Neural cell (in vitro differentiated cells): ENCODE measurements around the gene ZNF23. TPM values are rescaled to one million over a fixed set of nuclear protein-coding genes. Genes with fewer than 3 reads are reported as not detected.

Experiments used
- H2AFZ ChIP-seq: fragments of 200-600, 300-800 bp; sonication (generic), shearing (Covaris generic); 2 replicates; pipeline ENCODE4 v1.6.0; 2014; ENCODE audit warnings: low read depth, mild to moderate bottlenecking, antibody characterized with exemption, low read length, moderate library complexity
- H3F3A ChIP-seq: fragments of 200-600 bp; shearing (Covaris generic); 2 replicates; pipeline ENCODE4 v1.6.1; 2016; ENCODE audit warnings: mild to moderate bottlenecking, moderate library complexity, mixed read lengths, antibody characterized with exemption, low read length; ENCODE audit not compliant: insufficient read depth, poor library complexity, severe bottlenecking
- H3K27ac ChIP-seq: fragments of 200-600, 300-800 bp; sonication (generic), shearing (Covaris generic); 2 replicates; pipeline ENCODE4 v1.5.1; 2014; ENCODE audit warnings: mild to moderate bottlenecking, low read length, moderate library complexity
- H3K27me3 ChIP-seq: fragments of 300-800, 200-600 bp; sonication (generic), shearing (Covaris generic); 2 replicates; pipeline ENCODE4 v1.6.0; 2014; ENCODE audit warnings: mild to moderate bottlenecking, low read depth, low read length, moderate library complexity; ENCODE audit not compliant: insufficient read depth
- H3K36me3 ChIP-seq: fragments of 300-800, 200-600 bp; sonication (generic), shearing (Covaris generic); 2 replicates; pipeline ENCODE4 v1.5.1; 2014; ENCODE audit warnings: mild to moderate bottlenecking, antibody characterized with exemption, low read length, moderate library complexity; ENCODE audit not compliant: insufficient read depth
- H3K4me2 ChIP-seq: fragments of 300-800, 200-600 bp; sonication (generic), shearing (Covaris generic); 2 replicates; pipeline ENCODE4 v1.6.0; 2014; ENCODE audit warnings: mild to moderate bottlenecking, low read length
- H3K4me3 ChIP-seq: fragments of 300-800, 200-600 bp; sonication (generic), shearing (Covaris generic); 2 replicates; pipeline ENCODE4 v1.5.1; 2014; ENCODE audit warnings: mild to moderate bottlenecking, low read length, moderate library complexity
- H3K79me2 ChIP-seq: fragments of 200-600 bp; shearing (Covaris generic); replicated peaks from 2 replicates; pipeline ENCODE4 v1.6.0; 2014; ENCODE audit warnings: mild to moderate bottlenecking, low read length, moderate library complexity; ENCODE audit not compliant: insufficient read depth
- H3K9ac ChIP-seq: fragments of 300-800, 200-600 bp; sonication (generic), shearing (Covaris generic); 2 replicates; pipeline ENCODE4 v1.6.1; 2016; ENCODE audit warnings: mild to moderate bottlenecking, low read length, mixed read lengths
- H3K9me2 ChIP-seq: fragments of 200-600 bp; shearing (Covaris generic); 2 replicates; pipeline ENCODE4 v1.6.1; 2016; ENCODE audit warnings: mild to moderate bottlenecking, low read length, mixed read lengths; ENCODE audit not compliant: insufficient read depth
- H3K9me3 ChIP-seq: fragments of 200-600, 300-800 bp; sonication (generic), shearing (Covaris generic); 2 replicates; pipeline ENCODE4 v1.6.1; 2016; ENCODE audit warnings: mild to moderate bottlenecking, mixed run types, low read length, moderate library complexity, mixed read lengths
- H4K20me1 ChIP-seq: fragments of 200-600 bp; shearing (Covaris generic); 2 replicates; pipeline ENCODE4 v1.6.1; 2016; ENCODE audit warnings: mild to moderate bottlenecking, mixed run types; ENCODE audit not compliant: insufficient read depth
- CTCF ChIP-seq: fragments of 450-650 bp; IDR thresholded peaks from 2 replicates; pipeline ENCODE4 v1.5.1; 2014; ENCODE audit warnings: antibody characterized with exemption, mild to moderate bottlenecking, moderate library complexity; ENCODE audit not compliant: poor library complexity, severe bottlenecking
- EP300 ChIP-seq: fragments of 450-650 bp; conservative IDR thresholded peaks from 2 replicates; pipeline ENCODE4 v1.6.1; 2014; ENCODE audit warnings: antibody characterized with exemption, mild to moderate bottlenecking, moderate library complexity; ENCODE audit not compliant: poor library complexity, severe bottlenecking
- EZH2 ChIP-seq: fragments of 200-600, 300-800 bp; shearing (Covaris generic), sonication (generic); IDR thresholded peaks from 2 replicates; pipeline ENCODE4 v1.6.1; 2014; ENCODE audit warnings: antibody characterized with exemption, low read length, borderline replicate concordance, mild to moderate bottlenecking; ENCODE audit not compliant: insufficient read depth, poor library complexity, severe bottlenecking
- MXI1 ChIP-seq: fragments of 450-650 bp; conservative IDR thresholded peaks from 2 replicates; pipeline ENCODE4 v1.6.1; 2014; ENCODE audit warnings: antibody characterized with exemption, mild to moderate bottlenecking; ENCODE audit not compliant: poor library complexity, severe bottlenecking
- POLR2AphosphoS5 ChIP-seq: IDR thresholded peaks from 2 replicates; pipeline ENCODE4 v1.6.1; 2012
- RAD21 ChIP-seq: fragments of 450-650 bp; conservative IDR thresholded peaks from 2 replicates; pipeline ENCODE4 v1.6.1; 2014; ENCODE audit warnings: antibody characterized with exemption, mild to moderate bottlenecking, moderate library complexity
- REST ChIP-seq: IDR thresholded peaks from 2 replicates; pipeline ENCODE4 v1.6.1; 2012; ENCODE audit warnings: borderline replicate concordance
- SMC3 ChIP-seq: fragments of 450-650 bp; conservative IDR thresholded peaks from 2 replicates; pipeline ENCODE4 v1.6.1; 2014; ENCODE audit warnings: antibody characterized with exemption, mild to moderate bottlenecking, moderate library complexity; ENCODE audit not compliant: poor library complexity
- TAF1 ChIP-seq: IDR thresholded peaks from 2 replicates; pipeline ENCODE4 v1.6.1; 2012; ENCODE audit warnings: low read depth
- polyA plus RNA-seq: library from polyadenylated mRNA; depleted of rRNA; stranded (reverse); fragments of >200 nt; gene quantifications from 2 replicates; pipeline ENCODE4 v1.2.3, GENCODE V29; 2014

Gene ZNF23
- polyA plus RNA-seq, 1 donor from 2014 or later = 40.4 TPM

- Histone ChIP-seq H2AFZ (no peak overlapping the region), H3K27me3 (no peaks in the 10 kb centered on the region), H3K27ac (no peak overlapping the region), H3K4me2 (no peak overlapping the region), H3K36me3 (peaks cover 29% of the 10 kb centered on the region), H4K20me1 (no peaks in the 10 kb centered on the region), H3F3A (no peaks in the 10 kb centered on the region), H3K4me3 (no peak overlapping the region), H3K9me3 (peaks cover 26% of the 10 kb centered on the region), H3K9me2 (no peaks in the 10 kb centered on the region), H3K9ac (no peak overlapping the region), H3K79me2 (no peaks in the 10 kb centered on the region)
- no peak for TF ChIP-seq RAD21
- TF ChIP-seq MXI1 = no peak
- TF ChIP-seq EZH2 = no peak
- TF ChIP-seq SMC3 = no peak
- TF ChIP-seq CTCF = no peak
Measured at GRCh38 chr16:71453036-71453435, 9.0 kb downstream of the ZNF23 start.

- H3K4me2 ChIP-seq = no peak overlapping the region
- H3K36me3 ChIP-seq = peaks cover 32% of the 10 kb centered on the region
- H3K27me3 ChIP-seq = no peaks in the 10 kb centered on the region
- H3K4me3 ChIP-seq = no peak overlapping the region
- no peaks in the 10 kb centered on the region for H3F3A ChIP-seq
- no peaks in the 10 kb centered on the region for H3K9me2 ChIP-seq
- TF ChIP-seq REST (no peak), EZH2 (no peak), SMC3 (no peak), POLR2AphosphoS5 (no peak), EP300 (no peak), MXI1 (no peak), TAF1 (no peak), CTCF (no peak)
- H3K27ac ChIP-seq = no peak overlapping the region
- no peaks in the 10 kb centered on the region for H4K20me1 ChIP-seq
- H2AFZ ChIP-seq = no peak overlapping the region
- no peaks in the 10 kb centered on the region for H3K79me2 ChIP-seq
- H3K9me3 ChIP-seq = peaks cover 30% of the 10 kb centered on the region
- no peak overlapping the region for H3K9ac ChIP-seq
Measured at GRCh38 chr16:71449020-71449419, 13.0 kb downstream of the ZNF23 start.
